Prostate gland (tissue), 2 donors: ENCODE data around the gene CSF2RB.

Experiments used
- CTCF ChIP-seq, 4 experiments: fragments of 200-600 bp in 2 of 4; fragments of 450-650 bp in 2 of 4; sonication (generic) in 2 of 4; IDR thresholded peaks; 1 replicate in 3 of 4; 2 replicates in 1 of 4; pipeline ENCODE4 v1.5.1; 2016 to 2019; ENCODE audit warnings: antibody characterized with exemption in 4 of 4, mild to moderate bottlenecking in 2 of 4, moderate library complexity in 2 of 4
- POLR2A ChIP-seq: fragments of 450-650 bp; IDR thresholded peaks from one replicate; pipeline ENCODE4 v1.6.1; 2016; ENCODE audit warnings: antibody characterized with exemption, mild to moderate bottlenecking

- TF ChIP-seq CTCF (IDR thresholded peaks at IDR 0.05) (no peak), POLR2A (no peak)
Measured at GRCh38 chr22:36938028-36938425, 24.6 kb downstream of the CSF2RB start.
